Activated CD8-positive, alpha-beta memory T cell treated with anti-CD3 and anti-CD28 coated beads, Interleukin-2, amount 50 U/mL, for 48 hours (primary cell): ENCODE measurements around the gene ANGEL1.
A peak's percentile ranks its signal among the peaks of the same experiment; 100 is the strongest.

ENCODE experiments used
- DNase-seq: peaks from one replicate; pipeline ENCODE4 v3.0.0-alpha.2; 2020

ANGEL1 gene

GRCh38 chr14:76814726-76815645, 2.3 kb upstream of the ANGEL1 start:
- no peak for DNase-seq

- DNase-seq = no peak
Observed at GRCh38 chr14:76812093-76812421, 625 bp downstream of the ANGEL1 start.

DNA sequence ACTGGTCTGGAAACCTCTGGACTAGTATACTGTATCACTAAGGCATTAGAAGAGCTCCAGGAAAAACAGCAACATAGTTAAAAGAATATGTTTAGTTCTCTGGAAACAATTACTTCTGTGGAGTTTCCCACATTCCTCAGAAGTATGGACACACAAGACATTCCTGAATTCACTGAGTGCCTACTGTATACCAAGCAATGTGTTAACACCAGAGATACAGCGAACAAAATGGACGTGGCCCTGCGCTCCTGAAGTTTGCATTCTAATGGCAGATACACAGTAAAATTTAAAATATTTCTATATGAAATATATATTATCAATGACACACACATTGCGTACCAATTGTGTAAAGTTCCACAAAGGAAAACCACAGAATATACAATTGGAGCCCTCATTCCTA, 1.1 kb downstream of the ANGEL1 start:
- no peak for DNase-seq

GRCh38 chr14:76810953-76811400, 1.7 kb downstream of the ANGEL1 start:
- DNase-seq = no peak

DNA sequence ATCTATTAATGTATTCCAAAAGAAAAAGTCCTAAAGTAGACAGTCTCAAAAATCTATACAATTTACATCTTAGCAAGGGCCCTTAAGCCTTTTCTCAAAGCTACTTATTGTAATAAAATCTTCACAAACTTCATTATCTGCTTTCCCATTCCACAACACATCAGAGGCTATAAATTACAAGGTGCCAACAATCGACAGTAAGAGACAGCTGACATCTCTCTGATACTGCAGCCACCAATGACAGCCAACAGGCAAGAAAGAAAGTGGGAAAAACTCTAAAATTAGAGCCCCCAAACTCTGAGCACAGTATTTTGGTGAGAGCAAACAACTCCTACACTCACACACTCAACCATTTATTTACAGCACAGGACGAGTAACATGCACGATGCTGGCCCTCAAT, 2.2 kb downstream of the ANGEL1 start:
- no peak for DNase-seq

DNA sequence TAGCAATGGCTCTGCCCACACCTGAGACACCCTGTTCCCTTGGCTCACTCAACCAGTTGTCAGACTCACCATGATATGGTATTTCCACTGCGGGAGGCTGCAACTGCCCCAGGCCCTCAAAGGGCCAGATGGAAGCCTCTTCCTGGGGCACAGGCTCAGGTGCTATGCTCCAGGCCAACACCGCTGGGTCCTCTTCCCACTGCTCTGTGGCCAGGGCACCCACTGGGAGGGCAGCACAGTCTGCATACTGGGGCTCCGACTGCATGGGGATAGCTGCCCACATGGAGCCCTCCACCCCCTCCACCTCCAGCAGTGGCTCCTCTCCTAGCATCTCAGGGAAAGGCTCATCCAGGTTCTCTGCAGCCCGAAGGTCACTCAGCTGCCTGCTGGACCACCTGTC, 3.7 kb downstream of the ANGEL1 start:
- no peak for DNase-seq

DNA sequence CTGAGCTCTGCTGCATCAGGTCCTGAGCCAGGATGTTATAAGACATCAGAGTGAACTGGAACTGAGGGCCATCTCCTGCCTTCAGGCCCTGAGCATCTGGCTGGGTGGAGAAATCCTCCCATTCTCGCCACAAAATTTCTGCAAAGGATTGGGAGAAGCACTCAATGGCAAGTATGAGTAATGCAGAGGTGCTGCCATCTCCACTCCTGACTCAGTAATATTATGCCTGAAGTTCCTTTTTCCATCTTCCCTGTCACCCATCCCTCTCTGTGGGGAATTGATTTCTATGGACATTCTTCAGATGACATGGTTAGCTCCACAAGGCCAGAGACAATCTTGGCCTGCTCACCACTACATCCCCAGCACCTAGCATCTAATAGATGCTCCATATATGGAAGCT, 4.7 kb downstream of the ANGEL1 start:
- no peak for DNase-seq

DNA sequence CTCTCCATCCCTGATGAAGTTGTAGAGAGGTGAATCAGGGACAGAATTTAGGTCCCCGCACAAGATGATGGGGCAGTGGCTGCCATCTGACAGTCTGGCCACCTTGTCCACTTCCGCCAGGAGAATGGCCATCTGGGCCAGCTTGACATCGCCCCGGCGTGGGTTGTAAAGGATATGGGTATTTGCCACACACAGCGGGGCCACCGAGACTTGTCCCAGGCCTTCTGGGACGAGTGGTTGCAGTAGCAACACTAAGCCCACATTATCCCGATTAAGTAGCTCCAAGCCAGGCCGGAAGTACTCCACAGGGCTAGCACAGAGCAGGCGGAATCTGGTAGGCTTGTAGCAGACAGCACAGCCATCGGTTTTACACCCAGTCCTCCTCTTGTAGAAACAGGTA, 6.2 kb downstream of the ANGEL1 start:
- DNase-seq = no peak

- no peak for DNase-seq
Observed at GRCh38 chr14:76793956-76794355, 18.7 kb downstream of the ANGEL1 start.

DNA sequence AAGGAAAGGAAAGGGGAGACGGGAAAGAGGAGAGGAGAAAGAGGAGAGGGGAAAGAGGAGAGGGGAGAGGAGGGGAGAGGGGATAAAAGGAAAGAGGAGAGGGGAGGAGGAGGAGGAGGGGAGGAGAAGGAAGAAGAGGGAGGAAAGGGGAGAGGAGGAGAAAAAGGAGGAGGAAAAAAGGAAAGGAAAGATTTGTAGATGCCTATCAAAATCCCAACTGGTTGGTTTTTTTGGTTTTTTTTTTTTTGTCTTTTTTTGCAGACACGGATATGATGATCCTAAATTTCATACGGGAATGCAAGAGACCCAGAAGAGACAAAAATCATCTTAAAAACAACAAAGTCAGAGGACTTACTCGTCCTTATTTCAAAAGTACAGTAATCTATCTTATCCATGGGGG, 19.4 kb downstream of the ANGEL1 start:
- DNase-seq = no peak

- DNase-seq = no peak
Observed at GRCh38 chr14:76792422-76792821, 20.3 kb downstream of the ANGEL1 start.

GRCh38 chr14:76786601-76787000, 26.1 kb downstream of the ANGEL1 start:
- DNase-seq = no peak

- peak; percentile 75 for DNase-seq
Observed at GRCh38 chr14:76784881-76785280, 27.8 kb downstream of the ANGEL1 start.

DNA sequence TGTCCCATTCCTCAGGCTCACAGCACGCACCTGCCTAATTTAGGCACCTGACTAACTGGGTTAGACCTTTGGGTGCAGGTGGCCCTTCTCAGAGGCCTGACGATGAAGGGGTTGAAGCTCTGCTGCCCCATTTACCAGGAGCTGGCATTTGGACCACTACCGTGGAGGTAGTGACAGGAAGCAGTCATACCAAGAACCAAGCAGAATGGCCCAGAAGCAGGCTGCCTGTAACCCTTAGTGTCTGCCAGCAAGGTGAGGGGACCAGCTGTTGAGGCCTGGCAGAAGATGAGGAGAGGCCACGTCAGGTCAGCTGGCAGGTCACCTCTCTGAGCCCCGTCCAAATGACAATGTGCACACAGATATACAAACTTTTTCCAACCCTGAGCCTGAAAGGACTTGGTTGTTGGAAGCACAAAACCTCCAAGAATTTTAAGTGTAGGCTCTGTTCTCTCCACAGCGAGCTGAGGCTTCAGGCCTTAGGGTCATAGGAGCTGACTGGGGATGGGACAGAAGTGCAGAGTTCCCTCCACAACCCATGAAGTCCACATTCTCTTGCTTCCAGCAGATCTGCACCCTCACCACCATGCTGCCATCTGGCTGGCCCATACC, 28.3 kb downstream of the ANGEL1 start:
- DNase-seq = peak; percentile 48

DNA sequence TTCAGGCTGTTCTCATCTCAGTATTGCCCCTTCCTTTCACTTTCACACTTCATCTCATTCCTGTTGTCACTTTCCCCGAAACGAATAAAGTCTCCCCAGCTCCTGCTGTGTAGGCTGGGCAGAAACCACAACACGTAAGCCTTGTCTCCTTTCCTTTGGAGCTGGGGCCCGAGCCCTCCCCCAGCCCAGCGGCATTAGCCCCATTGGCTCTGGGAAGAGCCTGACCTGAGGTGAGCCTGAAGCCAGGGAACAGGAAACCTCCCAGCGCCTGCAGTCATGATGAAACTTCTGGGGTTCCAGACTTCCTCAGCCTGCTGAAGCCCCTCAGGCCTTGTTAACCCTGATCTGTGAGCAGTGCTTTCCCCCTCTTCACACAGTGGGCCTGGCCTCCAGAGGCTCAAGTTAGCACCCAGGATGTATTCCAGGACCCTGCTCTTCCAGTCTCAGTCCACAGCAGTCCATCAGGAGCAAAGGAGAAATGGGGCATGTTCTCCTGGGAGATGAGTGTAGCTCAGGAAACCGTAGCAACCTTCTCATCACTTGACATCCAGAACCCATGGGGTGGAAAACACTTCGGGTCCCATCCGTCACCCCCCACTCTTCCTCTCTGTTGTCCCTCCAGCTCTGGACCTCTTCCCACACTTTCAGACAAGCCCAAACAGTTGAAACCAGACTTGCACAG, 29.7 kb downstream of the ANGEL1 start:
- peak; percentile 52 for DNase-seq

DNA sequence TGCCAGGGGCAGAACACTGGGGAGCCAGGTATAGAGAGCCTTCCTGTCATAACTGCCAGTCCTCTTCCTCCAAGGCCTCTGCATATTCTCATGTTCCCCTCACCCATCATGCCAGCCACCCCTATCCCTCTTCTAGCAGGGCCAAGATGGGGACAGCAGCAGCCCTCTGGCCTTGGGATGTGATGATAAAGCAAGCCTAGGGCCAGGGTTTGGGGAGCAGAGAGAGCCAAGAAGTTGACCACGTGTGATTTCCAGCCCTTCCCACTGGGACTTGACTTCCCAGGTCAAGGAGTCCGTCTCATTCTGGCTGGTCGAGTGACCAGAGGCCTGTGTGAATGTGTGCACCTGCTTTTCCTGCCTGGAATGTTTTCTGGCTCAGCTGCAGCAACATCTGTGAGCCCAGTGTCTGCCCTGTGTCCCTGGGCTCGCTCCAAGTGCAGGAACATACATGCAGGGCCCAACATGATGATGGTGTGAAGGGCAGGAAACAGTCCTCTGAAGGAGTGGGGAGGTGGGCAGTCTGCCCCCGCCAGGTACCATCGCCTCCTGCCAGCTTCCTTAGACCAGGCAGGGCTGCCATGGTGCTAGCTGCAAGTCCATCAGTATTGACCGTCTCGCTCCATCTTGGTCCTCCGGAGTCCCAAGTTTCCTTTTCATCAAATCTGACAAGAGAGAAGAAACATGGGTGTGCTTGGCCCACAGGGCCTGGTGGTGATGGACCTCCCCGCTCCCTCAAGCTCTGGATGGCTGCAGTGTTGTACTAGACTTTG, 30.4 kb downstream of the ANGEL1 start:
- DNase-seq = peak; percentile 49

GRCh38 chr14:76781648-76782051, 31.0 kb downstream of the ANGEL1 start:
- DNase-seq = peak; percentile 48

GRCh38 chr14:76780875-76781647, 31.6 kb downstream of the ANGEL1 start:
- no peak for DNase-seq

- DNase-seq = no peak
Observed at GRCh38 chr14:76780360-76780759, 32.3 kb downstream of the ANGEL1 start.

DNA sequence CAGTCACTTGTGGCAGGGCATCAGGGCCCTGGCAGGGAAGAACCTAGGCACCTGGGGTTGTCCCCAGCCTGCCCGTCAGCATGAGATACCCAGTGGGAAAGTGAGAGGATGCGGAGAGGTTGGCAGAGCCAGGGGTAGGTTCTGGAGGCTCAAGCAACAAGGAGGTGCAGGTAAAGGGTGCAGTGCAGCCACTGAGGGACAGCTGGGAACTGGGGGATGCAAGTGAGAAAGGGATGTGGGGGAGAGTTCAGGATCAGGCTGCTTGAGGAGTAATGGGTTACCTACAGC, 32.7 kb downstream of the ANGEL1 start:
- no peak for DNase-seq

- DNase-seq = no peak
Observed at GRCh38 chr14:76779221-76780057, 33.2 kb downstream of the ANGEL1 start.
